ENCODE results near the gene TTC27.

- no peak for TF ChIP-seq POLR2AphosphoS5 (IDR thresholded peaks at IDR 0.05; ENCODE audit: insufficient read depth in 1 of 2, low read depth in 1 of 2)
- no peak for TF ChIP-seq CTCF (IDR thresholded peaks at IDR 0.05)
- TF ChIP-seq POLR2A (IDR thresholded peaks at IDR 0.05), result no peak
These were observed 115.8 kb downstream of the TTC27 start for GRCh38 chr2:32743480-32744236.
